ENCODE results near the gene AMPD3.
A peak's percentile ranks its signal among the peaks of the same experiment; 100 is the strongest.

AMPD3 gene

GRCh38 chr11:10429526-10429925 is 25.5 kb upstream of the AMPD3 start:
- no peak overlapping the region for H3K14ac ChIP-seq (ENCODE audit: low read length)
- H3K36me3 ChIP-seq (ENCODE audit: control insufficient read depth in 1 of 2, insufficient read depth in 2 of 2, low read length in 2 of 2), result no peaks in the 10 kb centered on the region
- DNase-seq, result no peak
- no CpG with 5 or more reads among the region's 2 CpGs for WGBS (ENCODE audit: extremely low coverage, insufficient coverage, insufficient read length)
- H4K91ac ChIP-seq (ENCODE audit: low read depth, low read length), result no peak overlapping the region
- no peak overlapping the region for H4K8ac ChIP-seq (ENCODE audit: low read depth, low read length)
- H2BK120ac ChIP-seq (ENCODE audit: insufficient read depth, low read length, poor library complexity), result no peak overlapping the region
- H3K18ac ChIP-seq (ENCODE audit: low read length), result no peak overlapping the region
- H3K79me1 ChIP-seq (ENCODE audit: low read length), result no peaks in the 10 kb centered on the region
- no peaks in the 10 kb centered on the region for H3K79me2 ChIP-seq (ENCODE audit: control insufficient read depth, insufficient read depth, low read length, poor library complexity)
- no peak overlapping the region for H3K4ac ChIP-seq (ENCODE audit: low read depth, low read length)
- no peak overlapping the region for H2BK12ac ChIP-seq (ENCODE audit: low read length)
- no peak overlapping the region for H4K12ac ChIP-seq (ENCODE audit: low read depth, low read length)
- H3K4me2 ChIP-seq (ENCODE audit: low read length), result no peak overlapping the region
- H3K27me3 ChIP-seq (ENCODE audit: insufficient read depth, low read length), result no peaks in the 10 kb centered on the region
- no peak overlapping the region for H3K4me3 ChIP-seq (ENCODE audit: low read depth, low read length)
- H3K9ac ChIP-seq (ENCODE audit: low read length), result no peak overlapping the region
- no peaks in the 10 kb centered on the region for H3K9me3 ChIP-seq (ENCODE audit: insufficient read depth, low read depth, low read length)
- no peak overlapping the region for H2BK5ac ChIP-seq (ENCODE audit: low read depth, low read length, poor library complexity)
- no peak overlapping the region for H2AK5ac ChIP-seq (ENCODE audit: low read length)
- H3K4me1 ChIP-seq (ENCODE audit: control insufficient read depth in 1 of 2, insufficient read depth in 2 of 2, low read length in 2 of 2), result no peaks in the 10 kb centered on the region
- no peak overlapping the region for H3K27ac ChIP-seq (ENCODE audit: low read depth, low read length)
- H3K23ac ChIP-seq (ENCODE audit: low read length), result no peak overlapping the region
- no peak overlapping the region for H2AFZ ChIP-seq (ENCODE audit: insufficient read depth, low read length, poor library complexity)

- H2BK120ac ChIP-seq (ENCODE audit: insufficient read depth, low read length, poor library complexity), result no peak overlapping the region
- no peak overlapping the region for H3K14ac ChIP-seq (ENCODE audit: low read length)
- H3K79me2 ChIP-seq (ENCODE audit: control insufficient read depth, insufficient read depth, low read length, poor library complexity), result no peaks in the 10 kb centered on the region
- no peaks in the 10 kb centered on the region for H3K9me3 ChIP-seq (ENCODE audit: insufficient read depth, low read depth, low read length)
- no peaks in the 10 kb centered on the region for H3K4me1 ChIP-seq (ENCODE audit: control insufficient read depth in 1 of 2, insufficient read depth in 2 of 2, low read length in 2 of 2)
- no peaks in the 10 kb centered on the region for H3K36me3 ChIP-seq (ENCODE audit: control insufficient read depth in 1 of 2, insufficient read depth in 2 of 2, low read length in 2 of 2)
- no peaks in the 10 kb centered on the region for H3K27me3 ChIP-seq (ENCODE audit: insufficient read depth, low read length)
- no peak overlapping the region for H3K23ac ChIP-seq (ENCODE audit: low read length)
- H3K79me1 ChIP-seq (ENCODE audit: low read length), result no peaks in the 10 kb centered on the region
- H4K12ac ChIP-seq (ENCODE audit: low read depth, low read length), result no peak overlapping the region
- no peak overlapping the region for H3K9ac ChIP-seq (ENCODE audit: low read length)
- H2AK5ac ChIP-seq (ENCODE audit: low read length), result no peak overlapping the region
- no peak overlapping the region for H2AFZ ChIP-seq (ENCODE audit: insufficient read depth, low read length, poor library complexity)
- H4K91ac ChIP-seq (ENCODE audit: low read depth, low read length), result no peak overlapping the region
- H4K8ac ChIP-seq (ENCODE audit: low read depth, low read length), result no peak overlapping the region
- no peak overlapping the region for H2BK12ac ChIP-seq (ENCODE audit: low read length)
- no peak overlapping the region for H3K18ac ChIP-seq (ENCODE audit: low read length)
- no peak overlapping the region for H3K4ac ChIP-seq (ENCODE audit: low read depth, low read length)
- no CpG with 5 or more reads among the region's 1 CpG for WGBS (ENCODE audit: extremely low coverage, insufficient coverage, insufficient read length)
- no peak overlapping the region for H3K4me3 ChIP-seq (ENCODE audit: low read depth, low read length)
- H3K27ac ChIP-seq (ENCODE audit: low read depth, low read length), result no peak overlapping the region
- DNase-seq, result no peak
- no peak overlapping the region for H3K4me2 ChIP-seq (ENCODE audit: low read length)
- no peak overlapping the region for H2BK5ac ChIP-seq (ENCODE audit: low read depth, low read length, poor library complexity)
These were observed 22.6 kb upstream of the AMPD3 start for GRCh38 chr11:10432493-10432892.

GRCh38 chr11:10432971-10433370 is 22.1 kb upstream of the AMPD3 start:
- Histone ChIP-seq H3K27ac (ENCODE audit: low read depth, low read length) (no peak overlapping the region), H3K18ac (ENCODE audit: low read length) (no peak overlapping the region), H3K9ac (ENCODE audit: low read length) (no peak overlapping the region), H3K4me2 (ENCODE audit: low read length) (no peak overlapping the region), H4K12ac (ENCODE audit: low read depth, low read length) (no peak overlapping the region), H2AK5ac (ENCODE audit: low read length) (no peak overlapping the region), H3K4me1 (ENCODE audit: control insufficient read depth in 1 of 2, insufficient read depth in 2 of 2, low read length in 2 of 2) (no peaks in the 10 kb centered on the region), H3K4me3 (ENCODE audit: low read depth, low read length) (no peak overlapping the region), H3K79me1 (ENCODE audit: low read length) (no peaks in the 10 kb centered on the region), H3K9me3 (ENCODE audit: insufficient read depth, low read depth, low read length) (no peaks in the 10 kb centered on the region), H3K36me3 (ENCODE audit: control insufficient read depth in 1 of 2, insufficient read depth in 2 of 2, low read length in 2 of 2) (no peaks in the 10 kb centered on the region), H2BK5ac (ENCODE audit: low read depth, low read length, poor library complexity) (no peak overlapping the region), H3K79me2 (ENCODE audit: control insufficient read depth, insufficient read depth, low read length, poor library complexity) (no peaks in the 10 kb centered on the region), H4K91ac (ENCODE audit: low read depth, low read length) (no peak overlapping the region), H3K4ac (ENCODE audit: low read depth, low read length) (no peak overlapping the region), H3K23ac (ENCODE audit: low read length) (no peak overlapping the region), H3K27me3 (ENCODE audit: insufficient read depth, low read length) (no peaks in the 10 kb centered on the region), H3K14ac (ENCODE audit: low read length) (no peak overlapping the region), H4K8ac (ENCODE audit: low read depth, low read length) (no peak overlapping the region), H2BK120ac (ENCODE audit: insufficient read depth, low read length, poor library complexity) (no peak overlapping the region), H2AFZ (ENCODE audit: insufficient read depth, low read length, poor library complexity) (no peak overlapping the region), H2BK12ac (ENCODE audit: low read length) (no peak overlapping the region)
- WGBS (ENCODE audit: extremely low coverage, insufficient coverage, insufficient read length), result no CpG with 5 or more reads among the region's 1 CpG
- no peak for DNase-seq

GRCh38 chr11:10436224-10436623 is 18.8 kb upstream of the AMPD3 start:
- no peaks in the 10 kb centered on the region for H3K79me2 ChIP-seq (ENCODE audit: control insufficient read depth, insufficient read depth, low read length, poor library complexity)

More at GRCh38 chr11:10436224-10436623, 18.8 kb upstream of the AMPD3 start:
- H3K4ac ChIP-seq (ENCODE audit: low read depth, low read length), result no peak overlapping the region
- no peaks in the 10 kb centered on the region for H3K4me1 ChIP-seq (ENCODE audit: control insufficient read depth in 1 of 2, insufficient read depth in 2 of 2, low read length in 2 of 2)
- H3K27ac ChIP-seq (ENCODE audit: low read depth, low read length), result no peak overlapping the region
- DNase-seq, result peak in 1 of 2 donors; percentile 10
- H3K23ac ChIP-seq (ENCODE audit: low read length), result no peak overlapping the region
- no peaks in the 10 kb centered on the region for H3K36me3 ChIP-seq (ENCODE audit: control insufficient read depth in 1 of 2, insufficient read depth in 2 of 2, low read length in 2 of 2)
- H3K27me3 ChIP-seq (ENCODE audit: insufficient read depth, low read length), result no peaks in the 10 kb centered on the region
- H3K18ac ChIP-seq (ENCODE audit: low read length), result no peak overlapping the region
- no peak overlapping the region for H4K8ac ChIP-seq (ENCODE audit: low read depth, low read length)
- no peak overlapping the region for H2AFZ ChIP-seq (ENCODE audit: insufficient read depth, low read length, poor library complexity)
- H4K12ac ChIP-seq (ENCODE audit: low read depth, low read length), result no peak overlapping the region
- H3K4me2 ChIP-seq (ENCODE audit: low read length), result no peak overlapping the region
- H3K14ac ChIP-seq (ENCODE audit: low read length), result no peak overlapping the region
- no peak overlapping the region for H2BK12ac ChIP-seq (ENCODE audit: low read length)
- no peak overlapping the region for H2AK5ac ChIP-seq (ENCODE audit: low read length)
- WGBS (ENCODE audit: extremely low coverage, insufficient coverage, insufficient read length), result no CpG with 5 or more reads among the region's 1 CpG
- H3K79me1 ChIP-seq (ENCODE audit: low read length), result no peaks in the 10 kb centered on the region
- no peak overlapping the region for H4K91ac ChIP-seq (ENCODE audit: low read depth, low read length)
- H3K9ac ChIP-seq (ENCODE audit: low read length), result no peak overlapping the region
- no peak overlapping the region for H2BK5ac ChIP-seq (ENCODE audit: low read depth, low read length, poor library complexity)
- no peak overlapping the region for H3K4me3 ChIP-seq (ENCODE audit: low read depth, low read length)
- H2BK120ac ChIP-seq (ENCODE audit: insufficient read depth, low read length, poor library complexity), result no peak overlapping the region
- H3K9me3 ChIP-seq (ENCODE audit: insufficient read depth, low read depth, low read length), result no peaks in the 10 kb centered on the region
